Brain microvascular endothelial cell (primary cell): ENCODE results near the gene BAHD1.

Experiments used
- DNase-seq: peaks from one replicate; pipeline ENCODE4 v3.0.0-alpha.2; 2020
- H3K27ac ChIP-seq: fragments of 250-450 bp; sonication (Bioruptor Pico); 2 replicates; pipeline ENCODE4 v1.5.1; 2020; ENCODE audit warnings: mild to moderate bottlenecking, moderate library complexity
- H3K27me3 ChIP-seq: fragments of 250-450 bp; sonication (Bioruptor Pico); replicated peaks from 2 replicates; pipeline ENCODE4 v1.5.1; 2020; ENCODE audit warnings: mild to moderate bottlenecking
- H3K36me3 ChIP-seq: fragments of 250-450 bp; sonication (Bioruptor Pico); replicated peaks from 2 replicates; pipeline ENCODE4 v1.5.1; 2020; ENCODE audit warnings: mild to moderate bottlenecking
- H3K4me3 ChIP-seq: 2 replicates; pipeline ENCODE4 v1.5.1; 2011; ENCODE audit warnings: low read depth, mild to moderate bottlenecking, control low read depth, low read length, moderate library complexity
- CTCF ChIP-seq: IDR thresholded peaks from 2 replicates; pipeline ENCODE4 v1.5.1; 2011; ENCODE audit warnings: low read depth, mild to moderate bottlenecking, moderate library complexity, low read length, control low read depth, inconsistent platforms; ENCODE audit errors: missing control alignments
- in situ Hi-C: cut with HindIII; loops from 2 replicates; pipeline ENCODE4 v1.10.0; 2017; ENCODE audit warnings: low sequenced_read_pairs, low pct_ligation_motif_present

The BAHD1 gene

GRCh38 chr15:40405501-40406381 lies 35.0 kb upstream of the BAHD1 start, which contains the start of gene IVD:
Gene IVD, plus strand, starts transcription at chr15:40405795. Its CDS starts 33 bp downstream, at chr15:40405828.
- Histone ChIP-seq H3K4me3 (peak within 1 kb of the TSS; percentile 91), H3K27ac (peak within 1 kb of the TSS; percentile 68), H3K36me3 (peaks cover 8% of the 10 kb centered on the region), H3K27me3 (no peaks in the 10 kb centered on the region)
- in situ Hi-C loops = no loop called here
- DNase-seq = peak; percentile 96
- TF ChIP-seq CTCF = no peak

GRCh38 chr15:40407330-40407990 lies 33.3 kb upstream of the BAHD1 start:
- Histone ChIP-seq H3K27ac (no peak overlapping the region), H3K36me3 (peaks cover 23% of the 10 kb centered on the region), H3K4me3 (no peak overlapping the region), H3K27me3 (no peaks in the 10 kb centered on the region)
- no peak for TF ChIP-seq CTCF
- in situ Hi-C loops = no loop called here
- no peak for DNase-seq

GRCh38 chr15:40409366-40409765 lies 31.4 kb upstream of the BAHD1 start:
- Histone ChIP-seq H3K27me3 (no peaks in the 10 kb centered on the region), H3K36me3 (peaks cover 40% of the 10 kb centered on the region), H3K27ac (no peak overlapping the region), H3K4me3 (no peak overlapping the region)
- no peak for TF ChIP-seq CTCF
- DNase-seq = no peak
- in situ Hi-C loops = no loop called here

GRCh38 chr15:40410476-40410875 lies 30.3 kb upstream of the BAHD1 start:
- H3K36me3 ChIP-seq = peaks cover 48% of the 10 kb centered on the region
- TF ChIP-seq CTCF = no peak
- no peak for DNase-seq

GRCh38 chr15:40412095-40412759 lies 28.5 kb upstream of the BAHD1 start:
- in situ Hi-C loops = no loop called here
- Histone ChIP-seq H3K4me3 (no peak overlapping the region), H3K36me3 (peaks cover 50% of the 10 kb centered on the region), H3K27me3 (no peaks in the 10 kb centered on the region), H3K27ac (no peak overlapping the region)
- TF ChIP-seq CTCF = no peak
- no peak for DNase-seq

More at GRCh38 chr15:40410476-40410875, 30.3 kb upstream of the BAHD1 start:
- H3K27ac ChIP-seq = no peak overlapping the region
- in situ Hi-C loops = no loop called here
- H3K4me3 ChIP-seq = no peak overlapping the region
- no peaks in the 10 kb centered on the region for H3K27me3 ChIP-seq
